Stimulated activated CD8-positive, alpha-beta memory T cell treated with anti-CD3 and anti-CD28 coated beads, Interleukin-4, amount 100 ng/mL, for 1 hour (primary cell): ENCODE results near the gene FXYD1.
"Not testable (repeated sequence)": the region's sequence is repeated elsewhere in the genome, so short reads cannot be mapped to it uniquely, and the experiment has no call there.

Source experiments
- DNase-seq, 2 donors: peaks; one replicate each; pipeline ENCODE4 v3.0.0-alpha.2; 2020; ENCODE audit warnings: low read depth in 2 of 2, low spot score in 1 of 2

The FXYD1 gene

GRCh38 chr19:35124098-35125060, 14.2 kb upstream of the FXYD1 start:
- DNase-seq, result peak; percentile 52 to 73

GRCh38 chr19:35125270-35125717, 13.3 kb upstream of the FXYD1 start:
- DNase-seq, result no peak

GRCh38 chr19:35125749-35126623, 12.6 kb upstream of the FXYD1 start:
- no peak for DNase-seq

- DNase-seq, result no peak
These were observed 12.0 kb upstream of the FXYD1 start for GRCh38 chr19:35126624-35126959.

GRCh38 chr19:35127871-35128270, 10.8 kb upstream of the FXYD1 start:
- no peak for DNase-seq

GRCh38 chr19:35128398-35129057, 10.1 kb upstream of the FXYD1 start:
- no peak for DNase-seq

GRCh38 chr19:35129724-35130274, 8.8 kb upstream of the FXYD1 start:
- not testable (repeated sequence) for DNase-seq

GRCh38 chr19:35130761-35131720, 7.6 kb upstream of the FXYD1 start:
- DNase-seq, result no peak

- DNase-seq, result no peak
These were observed 6.4 kb upstream of the FXYD1 start for GRCh38 chr19:35132254-35132653.

- no peak for DNase-seq
These were observed 4.8 kb upstream of the FXYD1 start for GRCh38 chr19:35133826-35134225.

- DNase-seq, result no peak
These were observed 3.9 kb upstream of the FXYD1 start, which contains the start of gene LGI4 for GRCh38 chr19:35134601-35135242. TSS of gene LGI4 (minus strand) at chr19:35135059. CDS start at chr19:35134680, 379 bp downstream.

GRCh38 chr19:35135389-35135909, 3.2 kb upstream of the FXYD1 start:
- no peak for DNase-seq

- DNase-seq, result no peak
These were observed 2.4 kb upstream of the FXYD1 start for GRCh38 chr19:35136231-35136630.

- DNase-seq, result no peak
These were observed 1.5 kb upstream of the FXYD1 start for GRCh38 chr19:35136977-35137702.

GRCh38 chr19:35140207-35140961, 1.8 kb downstream of the FXYD1 start:
- no peak for DNase-seq

GRCh38 chr19:35140962-35141836, 2.6 kb downstream of the FXYD1 start:
- peak; percentile 86 to 89 for DNase-seq
